HepG2 (cell line): Measurements from ENCODE around the gene ALDH3A1. TPM values are rescaled to one million over a fixed set of nuclear protein-coding genes. Genes with fewer than 3 reads are reported as not detected.

Source experiments
- ATAC-seq: fragments of 200-7000 bp; cut with Tn5 transposase; 3 replicates; pipeline ENCODE4 v1.9.1; 2020; ENCODE audit warnings: mild to moderate bottlenecking, moderate library complexity
- BruUV-seq: library from RNA; stranded (reverse); fragments of 400-500 nt; replicated peaks from 2 replicates; lab custom pipeline; 2021; lab: Mats Ljungman, UMichigan
- CTCF ChIA-PET: fragments of 300-600 bp; formaldehyde crosslinking; extraction: SDS; loops from one replicate; lab custom pipeline; 2021; ENCODE audit warnings: low total read pairs, inconsistent platforms, low intra/inter-chr PET ratio; lab: Yijun Ruan, JAX
- POLR2A ChIA-PET: fragments of 350-600 bp; sonication (Branson Sonifier 250); formaldehyde crosslinking; loops from one replicate; lab custom pipeline; 2020; ENCODE audit warnings: antibody characterized with exemption, inconsistent platforms; lab: Yijun Ruan, JAX
- DNase-seq: peaks from one replicate; pipeline ENCODE4 v3.0.0-alpha.2; 2015; ENCODE audit warnings: low spot score
- FAIRE-seq: peaks from 3 replicates; lab custom pipeline; 2011; peaks lifted over from hg19 to GRCh38; lab: Jason Lieb, UNC
- H2AFZ ChIP-seq: one replicate; pipeline ENCODE4 v1.6.1; 2011; ENCODE audit warnings: low read length, inconsistent platforms
- H3K27ac ChIP-seq: fragments of 300-600 bp; 3 replicates; pipeline ENCODE4 v1.8.0; 2011; ENCODE audit warnings: mixed run types, mild to moderate bottlenecking, mixed read lengths, low read length, inconsistent platforms; ENCODE audit not compliant: insufficient read depth; ENCODE audit errors: extremely low read length
- H3K27me3 ChIP-seq, 2 experiments: fragments of 200-600 bp in 1 of 2; 2 replicates in 1 of 2; 3 replicates in 1 of 2; pipeline versions ENCODE4 v1.6.0 to v1.8.0; 2011; ENCODE audit warnings: low read length in 2 of 2, mild to moderate bottlenecking in 2 of 2, moderate library complexity in 2 of 2, inconsistent platforms in 1 of 2; ENCODE audit not compliant: insufficient read depth in 2 of 2, control insufficient read depth in 1 of 2
- H3K36me3 ChIP-seq, 2 experiments: fragments of 200-600 bp in 1 of 2; replicated peaks in 1 of 2; 2 replicates in 1 of 2; 3 replicates in 1 of 2; pipeline versions ENCODE4 v1.5.1 to v1.8.0; 2011; ENCODE audit warnings: low read length in 2 of 2, inconsistent platforms in 1 of 2; ENCODE audit not compliant: insufficient read depth in 2 of 2, control insufficient read depth in 1 of 2
- H3K4me1 ChIP-seq: 2 replicates; pipeline ENCODE4 v1.5.1; 2012; ENCODE audit warnings: low read length, inconsistent platforms; ENCODE audit not compliant: insufficient read depth
- H3K4me2 ChIP-seq: 2 replicates; pipeline ENCODE4 v1.6.0; 2011; ENCODE audit warnings: low read depth, low read length, inconsistent platforms
- H3K4me3 ChIP-seq, 3 experiments: fragments of 200-600 bp in 1 of 3; sonication (generic), shearing (Covaris generic) in 1 of 3; replicated peaks in 1 of 3; 2 replicates each; pipeline ENCODE4 v1.5.1; 2011 to 2016; ENCODE audit warnings: low read length in 3 of 3, inconsistent platforms in 2 of 3, low read depth in 2 of 3, mild to moderate bottlenecking in 2 of 3, control low read depth in 1 of 3, mixed read lengths in 1 of 3; ENCODE audit not compliant: insufficient read depth in 1 of 3
- H3K79me2 ChIP-seq: one replicate; pipeline ENCODE4 v1.6.1; 2011; ENCODE audit warnings: low read length, inconsistent platforms; ENCODE audit not compliant: insufficient read depth
- H3K9ac ChIP-seq: 2 replicates; pipeline ENCODE4 v1.6.0; 2011; ENCODE audit warnings: mild to moderate bottlenecking, low read depth, low read length, inconsistent platforms; ENCODE audit not compliant: insufficient read depth
- H3K9me3 ChIP-seq: 2 replicates; pipeline ENCODE4 v1.5.1; 2012; ENCODE audit warnings: mild to moderate bottlenecking, low read length
- H4K20me1 ChIP-seq: 2 replicates; pipeline ENCODE4 v1.6.0; 2011; ENCODE audit warnings: inconsistent platforms, mild to moderate bottlenecking, low read length, moderate library complexity; ENCODE audit not compliant: insufficient read depth
- FIP1L1 ChIP-seq: fragments of 200-400 bp; formaldehyde crosslinking; IDR thresholded peaks from 2 replicates; pipeline ENCODE4 v1.6.1; 2018; ENCODE audit warnings: low read depth, mild to moderate bottlenecking, low read length, moderate library complexity, borderline replicate concordance; ENCODE audit not compliant: insufficient read depth
- HHEX ChIP-seq: IDR thresholded peaks from 2 replicates; pipeline ENCODE4 v1.6.1; 2016; ENCODE audit warnings: control low read depth
- MZF1 ChIP-seq: sonication (generic); formaldehyde crosslinking; IDR thresholded peaks from 2 replicates; pipeline ENCODE4 v1.8.1; 2023; ENCODE audit warnings: mild to moderate bottlenecking, missing genetic modification reagents, borderline replicate concordance
- NFYC ChIP-seq: IDR thresholded peaks from 2 replicates; pipeline ENCODE4 v1.6.1; 2016; ENCODE audit warnings: missing genetic modification reagents, missing compliant biosample characterization
- ZBTB14 ChIP-seq: sonication (generic); formaldehyde crosslinking; IDR thresholded peaks from 2 replicates; pipeline ENCODE4 v1.4.0; 2020; ENCODE audit warnings: missing genetic modification reagents
- ZEB1 ChIP-seq: IDR thresholded peaks from 2 replicates; pipeline ENCODE4 v1.6.1; 2012; ENCODE audit warnings: mild to moderate bottlenecking, low read depth, inconsistent platforms; ENCODE audit not compliant: insufficient replicate concordance
- ZNF260 ChIP-seq: sonication (generic); formaldehyde crosslinking; IDR thresholded peaks from 2 replicates; pipeline ENCODE4 v1.4.0; 2020; ENCODE audit warnings: missing genetic modification reagents, low read depth, mild to moderate bottlenecking, borderline replicate concordance
- ZNF34 ChIP-seq: sonication (generic); formaldehyde crosslinking; IDR thresholded peaks from 2 replicates; pipeline ENCODE4 v1.4.0; 2020; ENCODE audit warnings: mild to moderate bottlenecking, missing genetic modification reagents, borderline replicate concordance
- ZNF446 ChIP-seq: sonication (generic); formaldehyde crosslinking; IDR thresholded peaks from 2 replicates; pipeline ENCODE4 v1.5.0; 2020; ENCODE audit warnings: mild to moderate bottlenecking, missing genetic modification reagents
- ZNF644 ChIP-seq: IDR thresholded peaks from 2 replicates; pipeline ENCODE4 v1.6.1; 2016; ENCODE audit warnings: low read depth
- WGBS: methylation state at CpG from one replicate; pipeline ENCODE4 v1.1.6; 2017; ENCODE audit warnings: low lambda C conversion rate; 5-methylcytosine and 5-hydroxymethylcytosine counted together
- in situ Hi-C: cut with HindIII; loops from 2 replicates; pipeline ENCODE4 v1.10.0; 2017; ENCODE audit warnings: low pct_unique_long_range_greater_than_20kb; ENCODE audit not compliant: extremely low pct_ligation_motif_present
- intact Hi-C: fragments of 100-400 bp; cut with micrococcal nuclease; formaldehyde crosslinking; loops from one replicate; pipeline ENCODE4 v1.10.0; 2022; ENCODE audit not compliant: unreplicated experiment
- polyA plus RNA-seq, 8 experiments: library from polyadenylated mRNA; depleted of rRNA in 3 of 8; stranded (reverse) in 7 of 8; unstranded in 1 of 8; fragments of >200 nt; fragmentation: Illumina TruSeq in 4 of 8; extraction: Trizol in 4 of 8; gene quantifications; 2 replicates each; pipeline versions ENCODE4 v1.2.1 to v1.2.3, GENCODE V29; 2011 to 2016; ENCODE audit warnings: low read depth in 4 of 8, missing spikeins in 1 of 8, mixed read lengths in 1 of 8; ENCODE audit not compliant: insufficient read depth in 1 of 8
- total RNA-seq, 5 experiments: library from RNA; depleted of rRNA; stranded (reverse); fragments of >200 nt; fragmentation: Illumina TruSeq; extraction: Trizol; gene quantifications; 2 replicates each; pipeline ENCODE4 v1.2.3, GENCODE V29; 2016; ENCODE audit warnings: low read depth in 1 of 5
- TF ChIP-seq, protein P1 (sequence below): sonication (generic); formaldehyde crosslinking; IDR thresholded peaks from 2 replicates; pipeline ENCODE4 v1.5.1; 2020; ENCODE audit warnings: mild to moderate bottlenecking, moderate library complexity, missing genetic modification reagents
- TF ChIP-seq, protein P2 (sequence below): sonication (generic); formaldehyde crosslinking; conservative IDR thresholded peaks from 2 replicates; pipeline ENCODE4 v1.8.0; 2022; ENCODE audit warnings: missing genetic modification reagents

ALDH3A1 gene
- total and polyA plus RNA-seq, 2 of the 13 experiments (the other 11 are each of a cell fraction or from before 2014, with no cell fraction given) = 0.07 to 0.62 TPM

- WGBS = 85% methylated on average over 9 of the region's 9 CpGs
- no peaks in the 10 kb centered on the region for H4K20me1 ChIP-seq
- no peak overlapping the region for H3K9ac ChIP-seq
- no peaks in the 10 kb centered on the region for H3K9me3 ChIP-seq
- H3K4me3 ChIP-seq = no peak overlapping the region
- H2AFZ ChIP-seq = no peak overlapping the region
- FAIRE-seq (no peak), DNase-seq (no peak)
- H3K27ac ChIP-seq = no peak overlapping the region
- BruUV-seq = no TSS peak
- H3K4me2 ChIP-seq = no peak overlapping the region
- ChIA-PET POLR2A (no interaction called here), CTCF (no interaction called here)
- intact Hi-C loops (no loop called here), in situ Hi-C loops (no loop called here)
- H3K4me1 ChIP-seq = peaks cover 64% of the 10 kb centered on the region
- no peaks in the 10 kb centered on the region for H3K36me3 ChIP-seq
- H3K79me2 ChIP-seq = no peaks in the 10 kb centered on the region
- TF ChIP-seq ZEB1 = no peak
- TF ChIP-seq, protein P1, sequence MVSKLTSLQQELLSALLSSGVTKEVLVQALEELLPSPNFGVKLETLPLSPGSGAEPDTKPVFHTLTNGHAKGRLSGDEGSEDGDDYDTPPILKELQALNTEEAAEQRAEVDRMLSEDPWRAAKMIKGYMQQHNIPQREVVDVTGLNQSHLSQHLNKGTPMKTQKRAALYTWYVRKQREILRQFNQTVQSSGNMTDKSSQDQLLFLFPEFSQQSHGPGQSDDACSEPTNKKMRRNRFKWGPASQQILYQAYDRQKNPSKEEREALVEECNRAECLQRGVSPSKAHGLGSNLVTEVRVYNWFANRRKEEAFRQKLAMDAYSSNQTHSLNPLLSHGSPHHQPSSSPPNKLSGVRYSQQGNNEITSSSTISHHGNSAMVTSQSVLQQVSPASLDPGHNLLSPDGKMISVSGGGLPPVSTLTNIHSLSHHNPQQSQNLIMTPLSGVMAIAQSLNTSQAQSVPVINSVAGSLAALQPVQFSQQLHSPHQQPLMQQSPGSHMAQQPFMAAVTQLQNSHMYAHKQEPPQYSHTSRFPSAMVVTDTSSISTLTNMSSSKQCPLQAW (CRISPR knock-in tag) = no peak
- no peak for TF ChIP-seq FIP1L1
- no peak for TF ChIP-seq ZNF644 (CRISPR knock-in tag)
- TF ChIP-seq, protein P2, sequence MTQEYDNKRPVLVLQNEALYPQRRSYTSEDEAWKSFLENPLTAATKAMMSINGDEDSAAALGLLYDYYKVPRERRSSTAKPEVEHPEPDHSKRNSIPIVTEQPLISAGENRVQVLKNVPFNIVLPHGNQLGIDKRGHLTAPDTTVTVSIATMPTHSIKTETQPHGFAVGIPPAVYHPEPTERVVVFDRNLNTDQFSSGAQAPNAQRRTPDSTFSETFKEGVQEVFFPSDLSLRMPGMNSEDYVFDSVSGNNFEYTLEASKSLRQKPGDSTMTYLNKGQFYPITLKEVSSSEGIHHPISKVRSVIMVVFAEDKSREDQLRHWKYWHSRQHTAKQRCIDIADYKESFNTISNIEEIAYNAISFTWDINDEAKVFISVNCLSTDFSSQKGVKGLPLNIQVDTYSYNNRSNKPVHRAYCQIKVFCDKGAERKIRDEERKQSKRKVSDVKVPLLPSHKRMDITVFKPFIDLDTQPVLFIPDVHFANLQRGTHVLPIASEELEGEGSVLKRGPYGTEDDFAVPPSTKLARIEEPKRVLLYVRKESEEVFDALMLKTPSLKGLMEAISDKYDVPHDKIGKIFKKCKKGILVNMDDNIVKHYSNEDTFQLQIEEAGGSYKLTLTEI = no peak
- no peak for TF ChIP-seq ZNF34 (CRISPR knock-in tag)
- TF ChIP-seq NFYC (CRISPR knock-in tag) = no peak
- no peak for TF ChIP-seq HHEX (CRISPR knock-in tag)
- TF ChIP-seq ZBTB14 (CRISPR knock-in tag) = no peak
- no peak for TF ChIP-seq ZNF260 (CRISPR knock-in tag)
- TF ChIP-seq MZF1 (CRISPR knock-in tag) = no peak
- TF ChIP-seq ZNF446 (CRISPR knock-in tag) = no peak
- TF ChIP-seq, all 625 proteins: peak for 0
- no peak for ATAC-seq
- no peaks in the 10 kb centered on the region for H3K27me3 ChIP-seq
Observed at GRCh38 chr17:19750020-19750572, 2.0 kb upstream of the ALDH3A1 start.
